GM18868 (cell line): Measurements from ENCODE around the gene KIF11.

Experiments used
- ATAC-seq: cut with Tn5 transposase; IDR thresholded peaks from one replicate; pipeline ENCODE4 v1.9.1; 2021; ENCODE audit warnings: mild to moderate bottlenecking, moderate library complexity; ENCODE audit not compliant: unreplicated experiment

Gene KIF11

DNA sequence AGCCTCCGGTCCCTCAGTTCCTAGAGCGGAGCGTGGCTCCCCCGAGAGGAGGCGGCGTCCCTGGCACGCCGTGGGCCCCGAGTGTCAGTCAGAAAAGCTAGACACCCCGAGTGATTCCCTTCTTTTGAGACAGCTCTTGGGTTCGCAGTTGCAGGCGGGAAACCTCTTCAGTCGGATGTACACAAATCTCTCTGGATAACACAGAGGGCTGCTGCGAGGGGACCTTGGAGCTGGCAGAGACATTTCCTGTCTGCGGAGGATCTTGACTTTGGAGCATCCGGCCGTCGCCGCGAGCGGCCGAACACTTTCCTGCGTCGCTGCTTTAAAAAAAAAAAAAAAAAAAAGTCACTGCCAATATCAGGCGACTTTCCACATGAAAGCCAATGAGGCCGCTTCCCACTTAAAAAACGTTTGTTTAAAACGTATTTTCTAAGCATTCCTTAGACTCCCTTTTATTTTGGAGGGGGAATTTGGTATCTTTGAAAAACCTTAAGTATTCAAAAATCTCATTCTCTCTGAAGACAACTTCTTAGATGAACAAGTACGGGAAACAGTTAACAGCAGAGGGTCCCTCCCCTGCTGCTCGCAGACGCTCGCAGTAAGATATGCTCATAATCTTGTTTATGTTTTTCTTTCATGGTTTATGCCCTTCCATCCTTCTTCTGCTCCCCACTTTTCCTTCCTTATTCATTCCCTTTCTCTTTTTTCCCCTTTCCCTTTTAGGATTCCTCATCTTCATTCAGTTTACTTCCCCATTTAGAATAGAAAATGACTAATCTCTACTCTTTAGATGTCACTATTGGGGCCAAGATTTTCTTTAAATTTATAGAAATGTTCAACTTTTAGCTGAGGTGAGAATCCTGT is 106.8 kb downstream of the KIF11 start:
- ATAC-seq, result no peak

DNA sequence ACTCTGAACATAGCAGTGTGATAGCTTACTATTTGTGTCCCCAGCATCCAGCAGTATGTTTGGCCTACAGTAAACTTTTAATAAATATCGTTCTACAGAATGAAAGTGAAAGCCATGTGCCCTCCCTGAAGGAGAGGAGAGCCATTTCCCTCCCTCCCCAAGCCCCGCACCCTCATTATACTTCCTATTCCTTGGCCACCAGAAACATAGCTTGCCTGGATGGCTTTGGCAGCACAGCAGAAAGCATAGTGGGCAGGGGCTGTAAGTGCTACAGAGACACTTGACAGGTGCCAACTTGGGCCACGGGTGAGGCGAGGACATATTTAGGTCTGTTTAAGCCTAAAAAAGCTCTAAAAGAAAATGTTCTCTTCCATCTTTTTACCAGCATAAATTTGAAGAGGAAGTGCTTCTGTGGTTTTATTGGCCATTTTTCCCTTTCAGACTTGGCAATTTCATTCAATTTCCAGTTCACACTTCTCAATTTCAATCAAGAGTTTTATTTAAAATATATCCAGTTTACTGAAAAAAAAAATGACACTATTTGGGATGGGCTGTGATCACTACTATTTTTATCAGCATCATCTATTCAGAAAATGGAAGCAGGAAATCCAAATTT is 109.5 kb downstream of the KIF11 start:
- no peak for ATAC-seq
